ENCODE results near the gene PDIA5. TPM values are rescaled to one million over a fixed set of nuclear protein-coding genes. Genes with fewer than 3 reads are reported as not detected.

The PDIA5 gene
- total RNA-seq, 2 experiments from 2014 or later, result 2.2 to 3.0 TPM

DNA sequence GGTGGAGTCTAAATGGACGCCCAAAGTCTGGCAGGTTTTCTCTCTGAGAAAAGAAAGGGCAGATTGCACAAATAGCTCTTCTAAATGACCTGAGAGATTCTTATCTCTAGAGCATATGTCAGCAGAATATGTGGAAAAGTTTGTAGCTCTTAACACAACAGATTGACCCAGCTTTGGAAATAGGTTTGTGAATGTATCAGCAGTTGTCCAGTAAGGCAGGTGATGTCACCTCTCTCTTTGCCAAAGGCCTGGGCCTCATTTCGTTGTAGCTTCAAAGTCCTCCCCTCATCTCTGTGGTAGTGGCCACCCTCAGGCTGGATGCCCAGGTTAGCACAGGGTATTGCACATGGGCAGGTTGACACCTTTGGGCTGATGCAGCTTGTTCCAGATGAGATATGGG is 36.0 kb downstream of the PDIA5 start:
- ATAC-seq (ENCODE audit: poor library complexity), result no peak
- no peaks in the 10 kb centered on the region for H3K4me1 Mint-ChIP-seq (ENCODE audit: low read depth)
- no peak for DNase-seq
- H3K4me3 Mint-ChIP-seq, result no peak overlapping the region
- no peaks in the 10 kb centered on the region for H3K9me3 Mint-ChIP-seq
- no peak for TF ChIP-seq CTCF (IDR thresholded peaks at IDR 0.05)
- H3K9me3 ChIP-seq (ENCODE audit: control insufficient read depth in 1 of 2, insufficient read depth in 1 of 2, low read length in 2 of 2), result no peaks in the 10 kb centered on the region
- H3K27me3 Mint-ChIP-seq, result no peaks in the 10 kb centered on the region
- no peak overlapping the region for H3K27ac Mint-ChIP-seq
- H3K27ac ChIP-seq (ENCODE audit: low read depth in 1 of 2, low read length in 2 of 2), result no peak overlapping the region
- POLR2A ChIA-PET, result no interaction called here
- CTCF ChIA-PET, result no interaction called here
- intact Hi-C loops (cut with DNase I, micrococcal nuclease), result no loop called here
- H3K36me3 ChIP-seq (ENCODE audit: insufficient read depth, low read length), result peaks cover 27% of the 10 kb centered on the region
- H3K27me3 ChIP-seq (ENCODE audit: control insufficient read depth in 1 of 2, insufficient read depth in 2 of 2, low read length in 2 of 2), result no peaks in the 10 kb centered on the region
- no peak overlapping the region for H3K4me3 ChIP-seq (ENCODE audit: low read length)
- no peaks in the 10 kb centered on the region for H3K4me1 ChIP-seq (ENCODE audit: insufficient read depth, low read length)
- peaks cover 61% of the 10 kb centered on the region for H3K36me3 Mint-ChIP-seq (ENCODE audit: low read depth)

- intact Hi-C loops (cut with DNase I, micrococcal nuclease), result no loop called here
- no peak overlapping the region for H3K4me3 Mint-ChIP-seq
- H3K4me1 ChIP-seq (ENCODE audit: insufficient read depth, low read length), result no peaks in the 10 kb centered on the region
- H3K27me3 ChIP-seq (ENCODE audit: control insufficient read depth in 1 of 2, insufficient read depth in 2 of 2, low read length in 2 of 2), result no peaks in the 10 kb centered on the region
- H3K27ac ChIP-seq (ENCODE audit: low read depth in 1 of 2, low read length in 2 of 2), result no peak overlapping the region
- TF ChIP-seq CTCF (IDR thresholded peaks at IDR 0.05), result no peak
- no peaks in the 10 kb centered on the region for H3K4me1 Mint-ChIP-seq (ENCODE audit: low read depth)
- ChIA-PET POLR2A (no interaction called here), CTCF (no interaction called here)
- peaks cover 63% of the 10 kb centered on the region for H3K36me3 Mint-ChIP-seq (ENCODE audit: low read depth)
- H3K9me3 Mint-ChIP-seq, result no peaks in the 10 kb centered on the region
- H3K36me3 ChIP-seq (ENCODE audit: insufficient read depth, low read length), result peaks cover 13% of the 10 kb centered on the region
- no peaks in the 10 kb centered on the region for H3K27me3 Mint-ChIP-seq
- DNase-seq, result no peak
- no peak overlapping the region for H3K27ac Mint-ChIP-seq
- no peak for ATAC-seq (ENCODE audit: poor library complexity)
- no peak overlapping the region for H3K4me3 ChIP-seq (ENCODE audit: low read length)
- no peaks in the 10 kb centered on the region for H3K9me3 ChIP-seq (ENCODE audit: control insufficient read depth in 1 of 2, insufficient read depth in 1 of 2, low read length in 2 of 2)
Observed at GRCh38 chr3:123104550-123104949, 37.7 kb downstream of the PDIA5 start.

DNA sequence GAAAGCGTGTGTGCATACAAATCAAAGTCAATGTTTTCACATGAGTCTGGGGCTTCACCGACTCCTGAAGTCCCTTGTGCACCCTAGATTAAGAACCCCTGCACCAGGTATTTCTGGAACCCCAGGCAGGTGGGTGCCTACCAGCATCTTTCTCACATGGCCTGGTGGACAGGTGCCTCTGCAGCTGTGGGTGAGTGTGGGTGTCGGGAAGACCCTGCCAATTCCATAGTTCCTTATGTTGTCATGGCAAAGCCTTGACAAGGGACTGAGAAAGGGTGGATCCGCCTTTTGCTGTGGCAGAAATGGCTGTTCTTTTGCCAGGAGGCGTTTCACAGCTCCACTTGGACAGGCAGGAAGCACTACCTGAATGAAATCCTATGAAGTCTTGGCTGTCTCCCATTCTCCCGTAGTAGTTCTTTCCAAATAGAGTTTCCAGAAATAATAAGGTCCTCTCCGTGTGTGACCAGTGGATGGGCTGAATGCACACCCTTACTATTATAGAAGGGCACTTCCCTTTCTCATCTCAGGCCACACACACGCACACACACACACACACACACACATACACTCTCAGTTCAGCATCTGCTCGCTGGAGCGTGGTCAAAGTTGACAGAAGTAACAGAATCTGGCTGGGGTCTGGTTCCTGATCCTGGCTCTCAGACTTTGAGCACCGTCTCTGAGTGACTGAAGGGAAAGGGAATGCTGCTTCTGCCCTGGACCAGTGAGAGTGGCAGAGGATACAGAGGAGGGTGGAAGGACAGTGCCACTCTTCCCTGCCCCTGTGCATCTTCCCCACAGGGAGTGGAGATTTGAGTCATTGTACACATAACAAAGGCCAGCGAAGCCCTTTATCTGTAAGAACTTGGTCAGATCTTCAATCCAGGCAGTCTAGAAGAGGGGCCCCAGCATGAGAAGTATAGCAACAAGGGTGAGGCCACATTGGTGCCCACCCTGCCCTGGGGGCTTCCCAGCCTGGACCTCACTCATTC is 38.7 kb downstream of the PDIA5 start:
- ChIA-PET POLR2A (no interaction called here), CTCF (no interaction called here)
- TF ChIP-seq CTCF (IDR thresholded peaks at IDR 0.05), result no peak
- DNase-seq (peak in 1 of 14 experiments; percentile 17), ATAC-seq (ENCODE audit: poor library complexity) (no peak)
- Histone ChIP-seq H3K27me3 (ENCODE audit: control insufficient read depth in 1 of 2, insufficient read depth in 2 of 2, low read length in 2 of 2) (no peaks in the 10 kb centered on the region), H3K4me1 (ENCODE audit: insufficient read depth, low read length) (no peaks in the 10 kb centered on the region), H3K4me3 (ENCODE audit: low read length) (no peak overlapping the region), H3K27ac (ENCODE audit: low read depth in 1 of 2, low read length in 2 of 2) (no peak overlapping the region), H3K9me3 (ENCODE audit: control insufficient read depth in 1 of 2, insufficient read depth in 1 of 2, low read length in 2 of 2) (no peaks in the 10 kb centered on the region), H3K36me3 (ENCODE audit: insufficient read depth, low read length) (peaks cover 13% of the 10 kb centered on the region)
- no peaks in the 10 kb centered on the region for H3K9me3 Mint-ChIP-seq
- H3K27ac Mint-ChIP-seq, result no peak overlapping the region
- H3K4me3 Mint-ChIP-seq, result no peak overlapping the region
- H3K27me3 Mint-ChIP-seq, result no peaks in the 10 kb centered on the region
- peaks cover 62% of the 10 kb centered on the region for H3K36me3 Mint-ChIP-seq (ENCODE audit: low read depth)
- H3K4me1 Mint-ChIP-seq (ENCODE audit: low read depth), result no peaks in the 10 kb centered on the region
- intact Hi-C loops (cut with DNase I, micrococcal nuclease), result no loop called here
